GM12892 (cell line): ENCODE results near the gene HK3.

ENCODE experiments used
- DNase-seq: peaks from one replicate; pipeline ENCODE4 v3.0.0; 2011; ENCODE audit not compliant: insufficient read length
- FAIRE-seq: peaks from 2 replicates; lab custom pipeline; 2011; peaks lifted over from hg19 to GRCh38; lab: Jason Lieb, UNC
- POLR2A ChIP-seq: IDR thresholded peaks from 2 replicates; pipeline ENCODE4 v1.6.1; 2011; ENCODE audit warnings: low read depth, low read length, control low read depth
- POLR2AphosphoS5 ChIP-seq: IDR thresholded peaks from 2 replicates; pipeline ENCODE4 v1.6.1; 2011; ENCODE audit warnings: low read depth, low read length, control low read depth
- TAF1 ChIP-seq: IDR thresholded peaks from 2 replicates; pipeline ENCODE4 v1.6.1; 2011; ENCODE audit warnings: low read depth, mild to moderate bottlenecking, control low read depth, low read length, borderline replicate concordance

Gene HK3

DNA sequence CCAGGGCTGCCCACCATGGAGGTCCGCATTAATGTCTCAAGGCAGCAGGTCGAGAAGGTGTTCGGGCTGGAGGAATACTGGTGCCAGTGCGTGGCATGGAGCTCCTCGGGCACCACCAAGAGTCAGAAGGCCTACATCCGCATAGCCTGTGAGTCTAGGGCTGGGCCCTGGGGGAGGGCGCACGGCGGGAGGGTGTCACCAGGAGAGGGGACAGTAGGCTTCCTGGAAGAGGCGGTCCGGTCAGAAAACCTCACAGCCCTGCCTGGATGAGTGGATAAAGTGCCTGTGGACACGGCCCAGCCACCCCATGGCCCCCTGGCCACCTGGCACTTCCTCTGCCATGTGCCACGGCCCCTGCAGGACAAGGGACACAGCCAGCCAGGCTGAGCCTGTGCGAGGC lies 31.0 kb downstream of the HK3 start:
- DNase-seq = no peak
- TF ChIP-seq POLR2A (no peak), TAF1 (no peak), POLR2AphosphoS5 (no peak)
- no peak for FAIRE-seq

DNA sequence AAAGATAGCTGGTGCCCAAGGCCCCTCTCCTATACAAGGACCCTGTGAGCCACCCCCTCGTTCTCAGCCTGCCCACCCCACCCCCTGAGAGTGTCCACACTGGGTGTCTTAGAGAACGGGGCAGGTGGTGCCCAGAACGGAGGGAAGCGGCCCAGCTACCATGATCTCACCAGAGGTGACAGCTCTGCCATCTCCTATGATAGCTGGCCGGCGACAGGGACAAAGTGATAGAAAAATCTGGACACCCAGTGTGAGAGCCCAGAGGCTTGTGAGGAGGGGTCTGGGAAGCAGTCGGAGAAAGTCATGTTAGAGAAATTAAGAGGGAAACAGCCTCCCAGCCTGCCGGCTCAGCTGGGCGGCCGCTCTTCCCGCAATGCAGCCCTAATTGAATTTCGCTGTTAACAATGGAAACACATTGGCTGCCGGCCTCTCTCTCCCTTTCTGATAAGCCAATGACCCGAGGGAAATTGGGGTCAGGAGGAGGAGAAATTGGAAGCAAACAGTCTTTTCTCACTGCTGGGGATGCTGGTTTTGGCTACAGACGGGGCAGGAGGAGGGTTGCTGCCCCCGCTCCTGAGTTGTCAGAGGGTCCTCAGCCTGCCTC lies 32.3 kb downstream of the HK3 start:
- no peak for FAIRE-seq
- no peak for TF ChIP-seq POLR2A
- TF ChIP-seq POLR2AphosphoS5 = no peak
- TF ChIP-seq TAF1 = no peak

DNA sequence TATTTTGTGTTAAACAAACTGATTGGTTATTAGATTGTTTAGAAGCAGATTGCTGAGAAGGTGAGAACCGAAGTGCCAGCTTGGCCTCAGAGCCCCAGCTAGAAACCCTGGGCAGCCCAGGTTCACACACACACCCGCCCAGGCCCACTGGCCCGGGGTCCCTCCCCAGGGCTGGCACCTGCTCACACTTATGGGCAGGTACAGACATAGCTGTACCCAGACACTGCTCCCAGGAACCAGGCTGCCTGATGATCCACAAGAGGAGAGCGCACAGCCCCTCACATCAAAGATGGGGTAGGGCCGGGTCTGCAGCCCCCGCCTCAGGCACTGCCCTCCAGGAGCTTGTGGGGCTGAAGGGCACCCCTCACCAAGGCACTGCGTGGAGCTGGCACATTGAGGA lies 33.2 kb downstream of the HK3 start:
- TF ChIP-seq POLR2A = no peak
- no peak for TF ChIP-seq POLR2AphosphoS5
- no peak for TF ChIP-seq TAF1
- FAIRE-seq = no peak

More for the DNA sequence above, 32.3 kb downstream of the HK3 start:
- no peak for DNase-seq

DNA sequence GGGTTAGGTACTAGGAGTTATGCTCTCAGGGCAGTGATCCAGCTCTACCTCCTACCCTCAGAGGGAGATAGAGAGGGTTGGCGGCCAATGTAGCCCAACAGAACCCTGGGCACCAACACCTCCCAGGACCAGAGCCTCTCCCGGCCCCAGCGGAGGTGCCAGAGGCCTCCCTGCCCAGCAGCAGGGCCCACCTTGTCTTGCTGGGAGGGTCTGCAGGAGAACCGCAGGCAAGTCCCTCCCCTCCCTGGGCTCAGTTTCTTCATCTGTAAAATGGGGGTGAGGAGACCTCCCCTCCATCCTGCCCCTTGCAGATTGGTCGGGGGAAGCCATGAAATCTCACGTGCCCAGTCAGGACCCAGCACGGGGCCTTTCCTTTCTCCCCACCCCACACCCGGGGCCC lies 34.4 kb downstream of the HK3 start:
- DNase-seq (no peak), FAIRE-seq (no peak)
- no peak for TF ChIP-seq TAF1
- no peak for TF ChIP-seq POLR2A
- TF ChIP-seq POLR2AphosphoS5 = no peak

More for the DNA sequence above, 33.2 kb downstream of the HK3 start:
- no peak for DNase-seq

DNA sequence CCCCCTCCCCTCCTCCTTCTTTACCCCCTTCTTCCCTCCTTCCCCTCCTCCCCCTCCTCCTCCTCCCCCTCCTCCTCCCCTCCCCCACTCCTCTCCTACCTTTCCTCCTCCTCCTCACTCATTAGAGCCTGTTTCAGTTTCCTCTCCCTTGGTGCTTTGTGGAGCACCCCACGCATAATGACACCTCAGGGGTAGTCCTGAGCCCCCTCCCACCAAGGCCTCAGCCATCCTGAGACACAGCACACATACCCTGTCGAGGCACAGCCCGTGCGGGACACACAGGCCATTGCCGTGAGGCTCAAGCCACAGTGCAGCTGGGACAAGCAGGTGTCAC lies 35.4 kb downstream of the HK3 start:
- DNase-seq = no peak
- no peak for TF ChIP-seq POLR2A
- no peak for TF ChIP-seq POLR2AphosphoS5
- TF ChIP-seq TAF1 = no peak
- FAIRE-seq = no peak

DNA sequence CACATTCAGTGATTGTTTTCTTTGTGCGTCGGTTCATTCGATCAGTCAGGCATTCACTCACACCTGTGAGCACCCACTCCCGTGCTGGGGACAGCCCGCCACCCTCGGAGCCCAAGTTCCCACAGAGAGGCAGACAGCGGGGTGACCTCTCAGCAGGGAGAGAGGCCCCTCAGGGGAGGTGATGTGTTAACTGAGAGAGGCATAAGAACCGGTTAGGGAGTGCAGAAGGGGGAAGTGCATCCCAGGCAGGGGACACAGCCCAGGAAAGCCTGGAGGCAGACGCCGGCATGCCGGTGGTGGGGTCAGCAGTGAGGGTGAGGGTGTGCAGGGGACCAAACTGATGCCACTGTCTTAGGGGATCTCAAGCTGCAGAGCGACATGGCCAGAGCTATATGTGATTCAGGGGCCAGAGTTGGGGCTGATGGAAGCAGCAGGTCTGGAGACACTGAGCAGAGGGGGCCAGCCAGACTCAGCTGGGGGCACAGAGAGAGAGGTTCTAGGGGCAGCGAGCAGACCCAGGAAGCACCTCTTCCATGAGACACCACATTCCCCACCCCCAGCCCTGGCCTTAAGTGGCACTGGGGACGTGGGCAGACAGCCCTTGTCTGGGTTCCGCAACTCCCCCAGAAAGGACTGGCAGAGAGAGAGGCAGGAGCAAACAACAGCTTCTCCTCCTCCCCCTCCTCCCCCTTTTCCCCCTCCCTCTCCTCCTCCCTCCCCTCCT lies 35.9 kb downstream of the HK3 start:
- FAIRE-seq (no peak), DNase-seq (no peak)
- TF ChIP-seq POLR2A (no peak), POLR2AphosphoS5 (no peak), TAF1 (no peak)

DNA sequence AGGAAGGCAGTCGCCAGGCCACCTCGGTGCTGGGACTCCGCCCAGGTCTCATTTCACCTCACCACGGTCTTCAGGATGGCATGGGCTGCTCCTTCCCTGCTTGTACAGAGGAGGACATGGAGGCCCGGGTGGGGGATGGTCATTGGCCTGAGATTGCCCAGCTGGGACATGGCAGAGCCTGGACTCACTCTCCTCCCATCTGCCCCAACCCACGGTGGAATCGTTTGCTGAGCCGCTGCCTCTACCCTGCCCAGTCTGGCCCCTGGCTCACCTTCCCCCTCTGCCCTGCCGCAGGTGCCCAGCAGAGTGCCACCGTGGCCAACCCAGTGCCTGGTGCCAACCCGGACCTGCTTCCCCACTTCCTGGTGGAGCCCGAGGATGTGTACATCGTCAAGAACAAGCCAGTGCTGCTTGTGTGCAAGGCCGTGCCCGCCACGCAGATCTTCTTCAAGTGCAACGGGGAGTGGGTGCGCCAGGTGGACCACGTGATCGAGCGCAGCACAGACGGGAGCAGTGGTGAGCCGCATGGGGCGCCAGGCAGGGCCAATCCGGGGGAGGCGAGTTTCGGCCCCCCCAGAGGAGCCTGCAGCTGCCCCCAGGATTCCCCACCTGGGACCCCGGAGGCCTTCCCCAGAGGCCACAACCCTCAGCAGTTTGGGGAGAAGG lies 36.7 kb downstream of the HK3 start:
- no peak for TF ChIP-seq POLR2AphosphoS5
- no peak for TF ChIP-seq TAF1
- TF ChIP-seq POLR2A = no peak
- DNase-seq (no peak), FAIRE-seq (no peak)

DNA sequence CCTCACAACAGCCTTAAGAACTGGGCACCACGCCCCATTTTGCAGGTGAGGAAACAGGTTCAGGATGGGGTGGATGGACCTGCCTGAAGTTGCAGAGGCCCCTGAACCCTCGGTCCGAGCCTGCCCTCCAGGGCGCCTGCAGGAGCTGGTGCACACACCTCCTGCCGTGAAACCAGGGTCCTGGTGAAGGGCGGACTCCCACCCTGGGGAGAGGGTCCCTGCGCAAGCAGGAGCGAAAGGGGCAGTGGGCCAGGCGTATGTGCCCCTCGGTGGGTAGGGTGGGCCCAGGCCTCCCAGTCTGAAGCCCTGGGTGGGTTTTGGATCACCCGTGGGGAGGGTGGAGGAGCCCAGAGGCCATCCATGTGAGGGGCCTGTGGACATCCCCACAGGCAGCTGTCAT lies 37.9 kb downstream of the HK3 start:
- TF ChIP-seq TAF1 (no peak), POLR2AphosphoS5 (no peak), POLR2A (no peak)
- no peak for FAIRE-seq

DNA sequence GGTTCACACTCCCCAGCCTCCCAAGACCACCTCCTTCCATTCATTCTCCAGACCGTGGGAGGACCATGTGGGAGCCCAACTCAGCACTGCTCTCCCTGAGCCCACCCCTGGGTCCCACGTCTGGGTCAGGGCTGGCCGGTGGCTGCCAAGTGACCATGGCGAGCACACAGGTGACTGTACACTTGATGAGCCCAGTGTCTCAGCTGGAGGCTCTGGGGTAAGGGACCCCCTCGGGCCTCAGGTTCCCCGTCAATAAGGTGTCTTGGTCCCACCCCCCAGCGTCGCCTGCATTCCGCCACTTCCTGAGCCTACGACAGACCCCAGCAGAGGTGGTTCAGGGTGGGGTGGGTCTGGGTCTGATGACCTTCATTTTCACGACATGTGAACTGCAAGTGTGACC lies 38.8 kb downstream of the HK3 start:
- no peak for DNase-seq
- TF ChIP-seq POLR2AphosphoS5 (no peak), POLR2A (no peak), TAF1 (no peak)
- FAIRE-seq = no peak

More for the DNA sequence above, 37.9 kb downstream of the HK3 start:
- DNase-seq = no peak

DNA sequence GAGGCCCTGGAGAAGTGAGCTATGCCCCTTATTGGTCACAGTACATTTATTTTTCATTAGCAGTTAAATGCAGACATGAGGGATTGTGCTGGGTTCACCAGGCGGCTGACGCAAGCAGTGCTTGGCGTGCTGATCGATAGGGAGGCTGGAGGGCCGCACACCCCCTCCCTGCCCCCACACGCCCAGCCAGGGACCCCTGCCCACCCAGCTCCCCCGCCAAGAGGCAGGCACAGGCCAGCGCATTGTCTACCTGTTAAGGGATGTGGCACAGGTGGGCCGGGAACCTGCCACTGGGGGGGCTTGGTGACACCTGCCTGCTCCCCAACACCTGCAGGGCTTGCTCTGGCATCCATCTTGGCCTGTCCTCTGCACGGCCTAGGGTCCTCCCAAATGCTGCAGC lies 39.2 kb downstream of the HK3 start:
- FAIRE-seq = no peak
- no peak for DNase-seq
- TF ChIP-seq POLR2A = no peak
- no peak for TF ChIP-seq POLR2AphosphoS5
- TF ChIP-seq TAF1 = no peak

DNA sequence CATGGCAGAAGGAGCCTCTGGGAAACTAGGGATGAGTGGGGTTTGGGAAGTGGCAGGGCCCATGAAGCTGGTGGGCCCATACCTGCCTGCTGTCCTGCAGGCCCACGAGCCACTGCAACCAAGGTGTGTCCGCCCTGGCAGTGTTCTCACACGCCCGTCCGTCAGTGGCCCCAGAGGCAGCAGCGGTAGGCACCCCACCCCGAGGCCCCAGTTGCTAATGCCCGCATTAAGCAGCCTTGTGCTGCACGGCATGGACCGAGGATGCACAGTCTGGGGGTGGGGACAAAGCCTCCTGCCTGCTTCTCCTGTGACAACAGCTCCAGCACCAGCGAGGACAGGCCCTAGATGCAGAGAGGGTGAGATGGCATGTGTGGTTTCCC lies 41.3 kb downstream of the HK3 start:
- no peak for FAIRE-seq
- no peak for DNase-seq
- TF ChIP-seq POLR2AphosphoS5 (no peak), TAF1 (no peak), POLR2A (no peak)

DNA sequence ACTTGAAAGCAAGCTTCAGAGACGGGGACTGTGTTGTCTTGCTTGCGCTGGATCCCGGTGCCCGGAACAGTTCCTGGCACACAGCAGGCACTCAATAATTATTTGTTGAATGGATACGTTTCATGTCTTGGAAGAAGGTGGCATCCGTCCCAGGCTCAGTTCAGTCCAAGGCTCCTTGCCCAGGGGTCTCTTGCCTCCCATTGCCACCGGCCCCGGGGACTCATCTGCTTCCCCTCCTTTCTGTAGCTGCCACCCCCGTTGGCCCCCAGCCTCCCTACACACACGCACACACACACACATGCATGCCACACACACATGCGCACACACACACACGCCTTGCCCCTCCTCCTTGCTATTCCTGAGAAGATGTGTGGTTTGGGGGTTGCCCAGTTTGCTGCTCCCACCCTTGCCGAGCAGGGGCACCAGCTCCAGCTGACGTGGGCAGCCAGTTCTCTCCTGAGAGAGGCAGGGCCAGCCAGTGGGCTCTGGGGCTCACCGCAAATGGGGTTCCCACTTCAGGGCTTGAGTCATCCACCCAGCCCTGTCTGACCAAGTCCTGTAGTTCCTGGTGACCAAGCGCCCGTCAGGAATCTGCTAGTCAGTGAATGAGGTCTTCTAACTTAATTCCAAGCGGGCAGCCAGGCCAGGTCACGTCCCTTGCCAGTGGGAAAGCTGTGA lies 41.8 kb downstream of the HK3 start:
- DNase-seq (no peak), FAIRE-seq (no peak)

DNA sequence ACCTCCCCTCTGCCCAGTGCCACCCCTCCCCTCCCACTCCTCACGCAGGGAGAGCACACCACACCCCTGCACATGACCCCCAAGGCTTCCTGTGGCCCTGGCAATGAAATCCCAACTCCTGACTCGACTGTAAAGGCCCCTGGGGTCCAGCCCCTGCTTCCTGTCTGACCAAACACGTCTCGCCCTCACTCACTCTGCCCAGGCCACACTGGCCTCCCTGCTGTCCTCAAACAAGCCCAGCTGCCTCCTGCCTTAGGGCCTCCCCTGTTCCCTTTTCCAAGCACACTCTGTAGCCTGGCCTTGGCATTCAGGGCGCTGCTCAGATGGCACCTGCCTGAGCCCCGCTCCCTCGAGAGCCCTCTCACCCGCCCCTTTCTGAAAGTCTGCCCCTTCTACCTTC lies 42.4 kb downstream of the HK3 start:
- TF ChIP-seq POLR2A (no peak), TAF1 (no peak), POLR2AphosphoS5 (no peak)
- no peak for DNase-seq
- FAIRE-seq = no peak

More for the DNA sequence above, 41.8 kb downstream of the HK3 start:
- no peak for TF ChIP-seq POLR2A
- TF ChIP-seq POLR2AphosphoS5 = no peak
- TF ChIP-seq TAF1 = no peak

DNA sequence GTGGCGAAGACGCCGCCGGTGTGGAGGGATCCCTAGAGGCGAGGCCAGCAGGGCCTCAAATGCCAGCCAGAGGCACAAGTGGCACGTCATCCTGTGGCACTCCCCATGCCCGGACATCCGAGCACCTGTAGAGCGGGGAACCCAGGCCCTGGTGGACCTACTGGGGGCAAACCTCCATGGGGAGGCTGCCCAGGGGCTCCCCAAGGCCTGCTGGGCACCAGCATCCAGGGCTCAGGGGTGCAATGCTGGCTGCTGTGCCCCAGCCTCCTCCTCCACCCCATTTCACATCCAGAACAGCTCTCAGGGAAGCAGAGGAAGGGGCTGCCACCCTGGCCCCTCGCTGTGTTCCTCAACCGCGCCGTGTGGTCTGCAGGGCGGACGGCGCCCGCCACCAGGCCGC lies 43.5 kb downstream of the HK3 start:
- no peak for FAIRE-seq
- DNase-seq = no peak
- TF ChIP-seq TAF1 = no peak
- no peak for TF ChIP-seq POLR2AphosphoS5
- TF ChIP-seq POLR2A = no peak
